ENCODE measurements around the gene FHOD3.

Gene FHOD3

DNA sequence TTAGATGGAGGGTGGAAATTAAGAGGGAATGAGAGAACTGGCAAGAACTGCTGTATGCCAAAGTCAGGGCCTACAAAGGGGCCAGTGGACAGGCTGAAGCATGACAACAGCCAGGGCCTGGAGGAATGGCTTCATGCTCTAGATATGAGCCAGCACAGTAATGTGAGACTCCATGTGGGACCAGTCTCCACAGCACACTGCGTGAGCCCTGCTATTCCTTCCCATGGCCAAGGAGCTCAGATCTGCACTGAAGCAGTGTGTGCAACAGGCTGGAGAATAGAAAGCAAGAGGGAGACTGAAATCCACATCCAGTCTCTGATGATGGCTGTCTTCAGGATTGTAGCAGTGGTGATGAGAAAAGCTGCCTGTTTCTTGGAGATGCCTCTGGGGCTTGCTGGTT is 368.4 kb downstream of the FHOD3 start:
- Histone ChIP-seq H3K4me3 (no peak overlapping the region), H3K27ac (no peak overlapping the region), H4K20me1 (no peaks in the 10 kb centered on the region), H3K9ac (no peak overlapping the region), H3K4me1 (0 out of 2 replicates have a peak, but pooled peaks cover 4% of the 10 kb centered on the region), H3K36me3 (no peaks in the 10 kb centered on the region), H3K4me2 (no peak overlapping the region), H3K9me3 (no peaks in the 10 kb centered on the region), H3K27me3 (no peaks in the 10 kb centered on the region)
- TF ChIP-seq Cebpa-rat (IDR thresholded peaks at IDR 0.05): no peak

DNA sequence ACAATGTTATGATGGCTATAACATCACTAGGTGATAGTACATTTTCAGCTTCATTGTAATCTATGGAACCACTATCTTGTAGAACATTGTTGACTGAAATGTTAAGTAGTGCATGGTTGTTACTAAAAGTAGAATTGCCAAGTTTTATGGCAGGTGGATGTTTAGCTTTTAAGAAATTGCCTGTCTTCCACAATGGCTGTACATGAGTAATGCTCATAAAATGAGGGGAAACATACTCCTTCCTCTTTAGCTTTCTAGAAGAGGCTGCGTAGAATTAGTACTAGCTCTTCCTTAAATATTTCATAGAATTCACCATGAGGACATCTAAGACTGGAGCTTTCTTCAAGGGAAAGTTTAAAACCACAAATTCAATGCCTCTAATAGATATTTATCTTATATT is 370.3 kb downstream of the FHOD3 start:
- no peaks in the 10 kb centered on the region for H4K20me1 ChIP-seq
- H3K4me3 ChIP-seq: no peak overlapping the region
- H3K4me2 ChIP-seq: no peak overlapping the region
- H3K9ac ChIP-seq: no peak overlapping the region
- no peaks in the 10 kb centered on the region for H3K27me3 ChIP-seq
- TF ChIP-seq Cebpa-rat (IDR thresholded peaks at IDR 0.05): no peak
- peaks cover 11% of the 10 kb centered on the region for H3K4me1 ChIP-seq
- no peaks in the 10 kb centered on the region for H3K36me3 ChIP-seq
- no peak overlapping the region for H3K27ac ChIP-seq
- H3K9me3 ChIP-seq: no peaks in the 10 kb centered on the region

DNA sequence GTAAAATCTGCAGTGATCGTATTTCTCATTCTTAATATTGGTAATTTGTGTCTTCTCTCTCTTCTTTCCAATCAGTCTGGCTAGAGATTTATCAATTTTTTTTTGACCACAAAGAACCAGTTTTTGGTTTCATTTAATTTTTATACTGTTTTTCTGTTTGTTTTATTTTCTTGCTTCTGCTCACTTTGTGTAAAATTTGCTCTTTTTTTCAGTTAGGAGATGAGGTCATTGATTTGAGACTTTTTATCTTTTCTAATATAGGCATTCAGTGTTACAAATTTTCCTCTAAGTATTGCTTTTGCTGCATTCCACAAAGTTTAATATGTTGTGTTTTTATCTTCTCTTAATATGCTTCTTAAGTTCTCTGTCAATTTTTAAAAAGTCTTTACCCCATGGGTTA is 370.8 kb downstream of the FHOD3 start:
- Histone ChIP-seq H3K27ac (no peak overlapping the region), H3K9ac (no peak overlapping the region)

DNA sequence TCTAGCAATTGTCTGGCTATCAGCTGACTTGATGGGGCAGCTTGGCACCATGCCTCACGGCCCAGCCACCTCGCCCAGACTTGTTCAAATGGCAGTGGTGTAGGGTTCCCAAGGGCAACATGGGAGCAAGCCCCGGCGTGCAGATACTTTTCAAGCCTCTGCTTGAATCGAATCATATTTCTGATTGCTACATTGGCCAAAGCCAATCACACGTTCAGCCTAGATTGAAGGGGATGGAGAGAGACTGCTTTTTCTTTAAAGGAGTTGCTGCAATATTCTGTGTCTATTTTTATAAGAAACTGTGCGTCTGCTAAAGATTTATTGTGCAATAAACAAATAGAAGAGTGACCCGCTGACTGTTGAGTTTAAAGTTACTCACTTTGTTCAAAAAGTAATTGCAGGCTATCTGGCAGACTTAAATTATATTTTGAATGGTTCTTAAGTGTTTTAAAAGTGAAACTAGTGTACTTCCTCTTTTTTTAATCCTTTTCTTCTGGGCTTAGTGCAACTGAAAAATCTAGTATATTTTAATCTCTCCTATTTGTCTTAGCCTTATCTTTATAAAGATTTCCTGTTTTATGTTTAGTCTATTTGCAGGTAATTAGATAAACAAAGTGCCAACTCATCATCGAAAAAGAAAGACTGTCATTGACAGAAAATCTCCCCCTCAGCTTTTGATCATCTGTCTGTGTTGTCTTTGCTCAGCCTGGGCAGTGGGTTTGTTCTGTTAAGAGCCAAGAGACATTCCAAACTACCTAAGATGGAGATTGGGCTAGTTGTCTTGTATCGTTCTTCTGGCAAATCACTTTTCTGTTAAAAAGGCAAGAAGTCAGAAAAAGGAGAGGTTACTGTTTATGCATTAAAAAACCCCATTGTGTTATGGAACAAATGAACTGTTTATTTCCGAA is 375.2 kb downstream of the FHOD3 start:
- peaks cover 13% of the 10 kb centered on the region for H3K9me3 ChIP-seq
- H3K36me3 ChIP-seq: no peaks in the 10 kb centered on the region
- no peak for TF ChIP-seq Cebpa-rat (IDR thresholded peaks at IDR 0.05)
- H4K20me1 ChIP-seq: no peaks in the 10 kb centered on the region
- peak overlapping the region; percentile 32; the same call in 1 of the 2 replicates for H3K4me3 ChIP-seq
- no peaks in the 10 kb centered on the region for H3K27me3 ChIP-seq
- peak overlapping the region; percentile 37; the same call in 1 of the 2 replicates for H3K27ac ChIP-seq
- H3K4me2 ChIP-seq: peak overlapping the region; percentile 72
- no peak overlapping the region; the same call in 1 of the 2 replicates for H3K9ac ChIP-seq
- H3K4me1 ChIP-seq: peaks cover 15% of the 10 kb centered on the region

More for the DNA sequence above, 370.8 kb downstream of the FHOD3 start:
- Histone ChIP-seq H3K27me3 (no peaks in the 10 kb centered on the region), H3K4me2 (no peak overlapping the region), H3K4me1 (peaks cover 14% of the 10 kb centered on the region), H3K9me3 (no peaks in the 10 kb centered on the region), H3K4me3 (no peak overlapping the region), H3K36me3 (no peaks in the 10 kb centered on the region), H4K20me1 (no peaks in the 10 kb centered on the region)
- no peak for TF ChIP-seq Cebpa-rat (IDR thresholded peaks at IDR 0.05)

DNA sequence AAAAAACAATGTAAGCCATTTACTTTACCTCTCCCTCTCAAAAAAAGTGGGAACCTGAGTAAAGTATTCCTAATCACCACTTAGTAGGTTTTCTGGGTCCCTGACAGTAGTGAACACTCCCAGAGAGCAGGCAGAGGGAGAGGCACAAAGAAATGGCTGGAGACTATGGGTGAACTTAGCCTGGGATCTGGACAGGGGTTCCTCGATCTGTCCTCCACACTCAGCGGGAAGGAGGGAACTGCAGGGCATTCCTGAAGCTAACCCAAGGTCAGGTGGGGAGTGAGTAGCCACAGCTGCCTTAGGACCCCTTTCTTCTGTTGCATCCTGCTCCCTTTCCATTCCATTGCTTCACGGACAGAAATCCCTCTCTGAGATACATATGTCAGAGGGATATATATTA is 375.9 kb downstream of the FHOD3 start:
- H3K27me3 ChIP-seq: no peaks in the 10 kb centered on the region
- H3K4me1 ChIP-seq: peaks cover 15% of the 10 kb centered on the region
- H4K20me1 ChIP-seq: no peaks in the 10 kb centered on the region
- TF ChIP-seq Cebpa-rat (IDR thresholded peaks at IDR 0.05): no peak
- H3K9me3 ChIP-seq: peaks cover 13% of the 10 kb centered on the region
- H3K4me3 ChIP-seq: no peak overlapping the region
- 0 out of 2 replicates have a peak overlapping the region, but pooled peaks have one; percentile 37 for H3K27ac ChIP-seq
- no peaks in the 10 kb centered on the region for H3K36me3 ChIP-seq
- peak overlapping the region; percentile 72 for H3K4me2 ChIP-seq
- H3K9ac ChIP-seq: no peak overlapping the region

DNA sequence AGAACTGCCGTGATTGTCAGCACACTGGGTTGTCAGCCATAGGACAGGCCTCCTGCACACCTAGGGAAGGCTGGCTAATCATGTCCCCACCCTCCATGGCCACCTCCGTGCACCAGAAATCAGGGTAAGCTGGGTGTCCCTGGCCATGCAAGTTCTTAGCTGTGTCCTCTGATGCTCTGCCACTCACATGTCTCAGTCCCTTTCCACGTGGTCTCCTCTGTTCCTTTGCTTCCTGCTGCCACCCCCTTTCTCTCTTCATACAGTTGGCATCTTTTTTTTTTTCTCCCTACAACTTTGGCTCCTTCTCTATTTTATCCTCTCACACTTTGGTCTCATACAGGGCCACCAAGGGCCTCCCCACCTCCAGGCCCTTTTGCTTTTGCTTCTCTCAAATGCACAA is 377.6 kb downstream of the FHOD3 start:
- peaks cover 15% of the 10 kb centered on the region for H3K4me1 ChIP-seq
- no peaks in the 10 kb centered on the region for H3K27me3 ChIP-seq
- no peak overlapping the region for H3K4me3 ChIP-seq
- TF ChIP-seq Cebpa-rat (IDR thresholded peaks at IDR 0.05): no peak
- no peak overlapping the region for H3K4me2 ChIP-seq
- H3K27ac ChIP-seq: no peak overlapping the region
- H4K20me1 ChIP-seq: no peaks in the 10 kb centered on the region
- no peak overlapping the region for H3K9ac ChIP-seq
- no peaks in the 10 kb centered on the region for H3K36me3 ChIP-seq
- H3K9me3 ChIP-seq: peaks cover 13% of the 10 kb centered on the region

DNA sequence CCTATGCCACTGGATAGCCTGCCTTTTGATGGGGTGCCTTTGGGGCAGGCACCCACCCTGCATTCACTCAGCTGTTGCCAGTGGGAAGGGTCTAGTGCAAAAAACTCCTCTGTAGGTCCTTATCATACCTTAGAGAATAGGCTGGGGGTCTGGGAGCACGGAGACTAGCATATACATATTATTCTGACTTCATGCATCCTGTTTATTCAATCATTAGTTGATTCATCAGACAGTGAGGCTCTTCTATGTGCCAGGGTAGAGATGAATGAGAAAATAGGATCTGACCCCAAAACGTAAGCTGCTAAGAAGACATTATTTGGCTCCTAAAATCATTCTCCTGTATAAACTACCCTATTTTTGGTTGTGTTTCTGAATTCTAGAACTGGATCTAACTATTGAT is 378.0 kb downstream of the FHOD3 start:
- no peak overlapping the region for H3K4me2 ChIP-seq
- no peaks in the 10 kb centered on the region for H4K20me1 ChIP-seq
- peaks cover 13% of the 10 kb centered on the region for H3K9me3 ChIP-seq
- no peak overlapping the region for H3K27ac ChIP-seq
- H3K27me3 ChIP-seq: no peaks in the 10 kb centered on the region
- H3K4me1 ChIP-seq: peaks cover 15% of the 10 kb centered on the region
- no peak for TF ChIP-seq Cebpa-rat (IDR thresholded peaks at IDR 0.05)
- H3K9ac ChIP-seq: no peak overlapping the region
- H3K4me3 ChIP-seq: no peak overlapping the region
- H3K36me3 ChIP-seq: no peaks in the 10 kb centered on the region

DNA sequence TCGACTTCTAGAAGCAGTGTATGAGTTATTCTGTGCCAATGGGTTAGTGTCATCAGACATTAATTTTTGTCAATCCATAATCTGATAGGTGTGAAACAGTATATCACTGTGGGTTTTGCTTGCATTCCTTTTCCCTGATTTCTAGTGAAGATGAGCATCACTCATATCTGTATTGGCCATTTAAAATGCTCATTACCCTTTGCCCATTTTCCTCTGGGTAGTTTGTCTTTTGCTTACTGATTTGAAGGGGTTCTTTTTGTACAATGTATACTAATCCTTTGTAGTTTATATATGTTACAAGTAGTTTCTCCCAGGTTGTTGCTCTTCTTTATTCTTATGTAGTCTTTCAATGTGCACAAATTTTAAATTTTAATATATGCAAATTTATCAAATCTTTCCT is 379.1 kb downstream of the FHOD3 start:
- TF ChIP-seq Cebpa-rat (IDR thresholded peaks at IDR 0.05): no peak
- H3K36me3 ChIP-seq: no peaks in the 10 kb centered on the region
- H4K20me1 ChIP-seq: no peaks in the 10 kb centered on the region
- no peak overlapping the region for H3K4me3 ChIP-seq
- H3K4me1 ChIP-seq: peaks cover 15% of the 10 kb centered on the region
- no peak overlapping the region for H3K4me2 ChIP-seq
- no peak overlapping the region for H3K27ac ChIP-seq
- H3K27me3 ChIP-seq: no peaks in the 10 kb centered on the region
- H3K9me3 ChIP-seq: peaks cover 13% of the 10 kb centered on the region
- H3K9ac ChIP-seq: no peak overlapping the region

DNA sequence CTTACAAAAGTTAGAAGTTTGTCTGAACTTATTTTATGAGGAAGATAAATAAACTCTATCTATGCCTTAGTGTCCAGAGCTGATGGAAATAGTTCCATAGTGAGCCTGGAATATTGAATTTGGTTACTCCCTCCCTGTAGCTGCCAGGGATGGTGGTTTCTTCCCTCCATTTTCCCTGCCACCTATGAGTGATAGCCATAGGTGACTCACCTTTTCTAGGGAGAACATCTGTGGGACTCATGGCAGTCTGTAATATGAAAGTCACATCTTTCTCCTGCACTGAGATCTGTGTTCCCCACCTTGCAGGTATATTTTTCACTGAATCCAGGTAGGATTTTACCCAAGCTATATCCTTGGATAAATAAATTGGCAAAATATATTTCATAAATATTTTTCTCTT is 382.5 kb downstream of the FHOD3 start:
- TF ChIP-seq Cebpa-rat (IDR thresholded peaks at IDR 0.05): no peak
- peaks cover 17% of the 10 kb centered on the region for H3K36me3 ChIP-seq

DNA sequence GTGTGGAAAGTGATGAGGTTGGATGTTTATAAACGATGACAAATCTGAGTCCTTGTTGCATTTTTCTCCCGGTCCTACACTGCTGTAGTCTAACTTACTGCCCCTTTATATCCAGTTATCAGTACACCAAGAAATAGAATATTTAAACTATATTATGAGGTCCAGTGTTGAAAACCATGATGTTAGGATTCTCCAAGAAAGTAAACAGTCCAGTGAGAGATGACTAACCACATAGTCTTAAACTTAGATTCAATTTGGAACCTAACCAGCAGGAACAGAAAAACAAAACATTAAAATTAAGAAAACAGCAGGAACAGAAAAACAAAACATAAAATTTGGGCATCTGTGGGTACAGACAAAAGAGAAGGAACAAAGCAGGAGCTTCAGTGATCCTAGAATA is 388.1 kb downstream of the FHOD3 start:
- Histone ChIP-seq H4K20me1 (no peaks in the 10 kb centered on the region), H3K27me3 (no peaks in the 10 kb centered on the region), H3K27ac (no peak overlapping the region), H3K9ac (no peak overlapping the region), H3K4me3 (no peak overlapping the region), H3K36me3 (peaks cover 19% of the 10 kb centered on the region), H3K9me3 (peaks cover 24% of the 10 kb centered on the region), H3K4me1 (no peaks in the 10 kb centered on the region), H3K4me2 (no peak overlapping the region)
- TF ChIP-seq Cebpa-rat (IDR thresholded peaks at IDR 0.05): no peak

More for the DNA sequence above, 382.5 kb downstream of the FHOD3 start:
- H3K9ac ChIP-seq: no peak overlapping the region
- no peaks in the 10 kb centered on the region for H4K20me1 ChIP-seq
- H3K4me2 ChIP-seq: no peak overlapping the region
- H3K27me3 ChIP-seq: no peaks in the 10 kb centered on the region
- H3K4me1 ChIP-seq: no peaks in the 10 kb centered on the region
- no peak overlapping the region for H3K27ac ChIP-seq
- peaks cover 34% of the 10 kb centered on the region for H3K9me3 ChIP-seq
- H3K4me3 ChIP-seq: no peak overlapping the region

All from BLaER1 (cell line).